K562 treated with DMSO at 1 percent for 24 hours (cell line): Measurements from ENCODE around the gene XPNPEP2. TPM values are rescaled to one million over a fixed set of nuclear protein-coding genes. Genes with fewer than 3 reads are reported as not detected.

Experiments
- total RNA-seq: library from RNA; unstranded; fragments of 300-600 nt; gene quantifications from 2 replicates; pipeline ENCODE4 v1.2.3, GENCODE V29; 2022; ENCODE audit warnings: low read depth; ENCODE audit not compliant: insufficient read depth

The XPNPEP2 gene, protein sequence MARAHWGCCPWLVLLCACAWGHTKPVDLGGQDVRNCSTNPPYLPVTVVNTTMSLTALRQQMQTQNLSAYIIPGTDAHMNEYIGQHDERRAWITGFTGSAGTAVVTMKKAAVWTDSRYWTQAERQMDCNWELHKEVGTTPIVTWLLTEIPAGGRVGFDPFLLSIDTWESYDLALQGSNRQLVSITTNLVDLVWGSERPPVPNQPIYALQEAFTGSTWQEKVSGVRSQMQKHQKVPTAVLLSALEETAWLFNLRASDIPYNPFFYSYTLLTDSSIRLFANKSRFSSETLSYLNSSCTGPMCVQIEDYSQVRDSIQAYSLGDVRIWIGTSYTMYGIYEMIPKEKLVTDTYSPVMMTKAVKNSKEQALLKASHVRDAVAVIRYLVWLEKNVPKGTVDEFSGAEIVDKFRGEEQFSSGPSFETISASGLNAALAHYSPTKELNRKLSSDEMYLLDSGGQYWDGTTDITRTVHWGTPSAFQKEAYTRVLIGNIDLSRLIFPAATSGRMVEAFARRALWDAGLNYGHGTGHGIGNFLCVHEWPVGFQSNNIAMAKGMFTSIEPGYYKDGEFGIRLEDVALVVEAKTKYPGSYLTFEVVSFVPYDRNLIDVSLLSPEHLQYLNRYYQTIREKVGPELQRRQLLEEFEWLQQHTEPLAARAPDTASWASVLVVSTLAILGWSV
- not detected in 2 replicates for total RNA-seq

DNA sequence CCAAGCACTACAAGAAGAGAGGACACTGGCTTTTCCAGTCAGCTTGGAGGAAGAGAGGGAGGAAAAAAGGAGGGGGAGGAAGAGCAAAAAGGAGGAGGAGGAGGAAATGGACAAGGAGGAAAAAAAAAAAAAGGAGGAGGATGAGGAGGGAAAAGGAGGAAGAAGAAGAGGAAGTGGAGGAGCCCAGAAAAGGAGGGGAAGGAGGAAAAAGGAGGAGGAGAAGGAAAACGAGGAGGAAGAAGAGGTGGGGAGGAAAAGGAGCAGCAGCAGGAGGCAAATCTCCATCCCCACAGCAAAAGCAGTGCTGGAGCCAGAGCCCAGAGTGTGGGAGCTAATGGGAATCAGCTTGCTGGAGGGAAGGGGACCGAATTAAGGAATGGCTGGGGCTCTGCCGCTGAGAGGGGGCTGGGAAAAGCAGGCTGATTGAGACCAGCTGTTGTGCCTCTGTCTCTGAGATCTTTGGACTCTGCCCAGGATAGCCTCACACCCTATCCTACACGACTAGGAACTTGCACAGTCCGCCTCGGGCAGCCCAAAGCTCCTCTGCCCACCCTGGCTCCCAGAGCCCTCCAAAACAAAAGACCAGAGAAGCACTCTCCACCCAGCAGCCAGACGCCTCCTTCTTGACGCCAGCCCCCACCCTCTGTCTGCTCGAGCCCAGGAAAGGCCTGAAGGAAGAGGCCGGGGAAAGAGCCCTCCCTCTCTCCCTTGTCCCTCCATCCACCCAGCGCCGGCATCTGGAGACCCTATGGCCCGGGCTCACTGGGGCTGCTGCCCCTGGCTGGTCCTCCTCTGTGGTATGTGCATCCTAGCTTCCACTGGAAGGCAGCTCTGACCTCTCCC lies at the start of gene XPNPEP2:
XPNPEP2 (plus strand) TSS at position 514 of the 843 bp plus-strand sequence; CDS start at position 749, 235 bp downstream.

DNA sequence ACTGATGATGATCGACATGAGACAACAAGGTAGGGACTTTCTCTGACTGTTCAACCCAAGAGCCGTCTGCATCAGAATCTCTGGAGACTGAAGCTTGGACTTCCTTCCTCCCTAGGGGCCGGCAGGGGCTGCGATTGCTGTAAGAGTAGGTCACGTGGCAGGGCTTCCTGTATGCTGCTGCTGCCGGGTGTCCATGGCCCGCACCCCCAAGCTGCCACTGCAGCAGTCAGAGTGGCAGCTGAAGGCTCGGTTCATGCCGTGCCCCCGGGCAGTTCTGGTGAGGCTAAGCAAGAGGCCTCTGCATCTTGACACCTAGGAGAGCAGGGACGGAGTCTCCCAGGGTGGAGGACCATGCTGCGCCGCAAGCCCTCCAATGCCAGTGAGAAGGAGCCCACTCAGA lies 41.0 kb downstream of the XPNPEP2 start, which contains the start of gene SASH3:
SASH3 (plus strand) TSS at position 203 of the 400 bp plus-strand sequence; CDS start at position 352, 149 bp downstream.

Other genes with a start within 250 kb of the XPNPEP2 start
- 6.0 and 6.9 TPM in 2 replicates for gene SMARCA1, start 215.5 kb upstream of the XPNPEP2 start, total RNA-seq
- 7.6 and 7.7 TPM in 2 replicates for gene OCRL, start 198.7 kb upstream of the XPNPEP2 start, total RNA-seq
- gene APLN, start 84.0 kb upstream of the XPNPEP2 start, total RNA-seq, result 0.30 TPM in 1 of 2 replicates, not detected in the other
- 0.46 and 0.94 TPM in 2 replicates for gene SASH3, start 41.0 kb downstream of the XPNPEP2 start, total RNA-seq
- gene ZDHHC9, start 104.9 kb downstream of the XPNPEP2 start, total RNA-seq, result 12.9 and 15.2 TPM in 2 replicates
- gene UTP14A, start 167.2 kb downstream of the XPNPEP2 start, total RNA-seq, result 15.4 and 16.2 TPM in 2 replicates
- 14.8 and 19.9 TPM in 2 replicates for gene BCORL1, start 243.7 kb downstream of the XPNPEP2 start, total RNA-seq